ENCODE measurements around the gene KNG1.

GRCh38 chr3:186679151-186679550 is 38.0 kb upstream of the KNG1 start:
- TF ChIP-seq, protein P1, sequence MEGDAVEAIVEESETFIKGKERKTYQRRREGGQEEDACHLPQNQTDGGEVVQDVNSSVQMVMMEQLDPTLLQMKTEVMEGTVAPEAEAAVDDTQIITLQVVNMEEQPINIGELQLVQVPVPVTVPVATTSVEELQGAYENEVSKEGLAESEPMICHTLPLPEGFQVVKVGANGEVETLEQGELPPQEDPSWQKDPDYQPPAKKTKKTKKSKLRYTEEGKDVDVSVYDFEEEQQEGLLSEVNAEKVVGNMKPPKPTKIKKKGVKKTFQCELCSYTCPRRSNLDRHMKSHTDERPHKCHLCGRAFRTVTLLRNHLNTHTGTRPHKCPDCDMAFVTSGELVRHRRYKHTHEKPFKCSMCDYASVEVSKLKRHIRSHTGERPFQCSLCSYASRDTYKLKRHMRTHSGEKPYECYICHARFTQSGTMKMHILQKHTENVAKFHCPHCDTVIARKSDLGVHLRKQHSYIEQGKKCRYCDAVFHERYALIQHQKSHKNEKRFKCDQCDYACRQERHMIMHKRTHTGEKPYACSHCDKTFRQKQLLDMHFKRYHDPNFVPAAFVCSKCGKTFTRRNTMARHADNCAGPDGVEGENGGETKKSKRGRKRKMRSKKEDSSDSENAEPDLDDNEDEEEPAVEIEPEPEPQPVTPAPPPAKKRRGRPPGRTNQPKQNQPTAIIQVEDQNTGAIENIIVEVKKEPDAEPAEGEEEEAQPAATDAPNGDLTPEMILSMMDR (IDR thresholded peaks at IDR 0.05), result no peak
- TF ChIP-seq POLR2A (IDR thresholded peaks at IDR 0.05) (no peak), POLR2AphosphoS5 (IDR thresholded peaks at IDR 0.05) (no peak)
